Retinal pigment epithelial cell (primary cell): ENCODE data around the gene UCP3.

Source experiments
- DNase-seq: peaks from one replicate; pipeline ENCODE4 v3.0.0-alpha.2; 2010; ENCODE audit warnings: low read depth
- H3K4me3 ChIP-seq: 2 replicates; pipeline ENCODE4 v1.5.1; 2011; ENCODE audit warnings: mild to moderate bottlenecking, low read length, control low read depth, moderate library complexity
- TF ChIP-seq, protein P1 (sequence below): conservative IDR thresholded peaks from 2 replicates; pipeline ENCODE4 v1.5.1; 2011; ENCODE audit warnings: low read depth, low read length, control low read depth, inconsistent platforms

UCP3 gene

DNA sequence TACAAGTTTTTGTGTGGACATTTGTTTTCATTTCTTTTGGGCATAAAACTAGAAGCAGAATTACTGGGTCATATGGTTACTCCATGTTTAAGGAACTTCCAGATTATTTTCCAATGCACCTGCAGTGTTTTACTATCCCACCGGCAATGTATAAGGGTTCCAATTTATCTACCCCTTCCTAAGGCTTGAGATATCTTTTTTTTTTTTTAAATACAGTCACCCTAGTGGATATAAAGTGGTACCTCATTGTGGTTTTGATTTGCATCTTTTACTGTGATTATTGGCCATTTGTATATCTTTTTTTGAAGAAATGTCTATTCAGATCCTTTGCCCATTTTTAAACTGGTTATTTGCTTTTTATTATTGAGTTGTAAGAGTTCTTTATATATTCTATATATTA lies 34.6 kb upstream of the UCP3 start:
- H3K4me3 ChIP-seq, result no peak overlapping the region
- TF ChIP-seq, protein P1, sequence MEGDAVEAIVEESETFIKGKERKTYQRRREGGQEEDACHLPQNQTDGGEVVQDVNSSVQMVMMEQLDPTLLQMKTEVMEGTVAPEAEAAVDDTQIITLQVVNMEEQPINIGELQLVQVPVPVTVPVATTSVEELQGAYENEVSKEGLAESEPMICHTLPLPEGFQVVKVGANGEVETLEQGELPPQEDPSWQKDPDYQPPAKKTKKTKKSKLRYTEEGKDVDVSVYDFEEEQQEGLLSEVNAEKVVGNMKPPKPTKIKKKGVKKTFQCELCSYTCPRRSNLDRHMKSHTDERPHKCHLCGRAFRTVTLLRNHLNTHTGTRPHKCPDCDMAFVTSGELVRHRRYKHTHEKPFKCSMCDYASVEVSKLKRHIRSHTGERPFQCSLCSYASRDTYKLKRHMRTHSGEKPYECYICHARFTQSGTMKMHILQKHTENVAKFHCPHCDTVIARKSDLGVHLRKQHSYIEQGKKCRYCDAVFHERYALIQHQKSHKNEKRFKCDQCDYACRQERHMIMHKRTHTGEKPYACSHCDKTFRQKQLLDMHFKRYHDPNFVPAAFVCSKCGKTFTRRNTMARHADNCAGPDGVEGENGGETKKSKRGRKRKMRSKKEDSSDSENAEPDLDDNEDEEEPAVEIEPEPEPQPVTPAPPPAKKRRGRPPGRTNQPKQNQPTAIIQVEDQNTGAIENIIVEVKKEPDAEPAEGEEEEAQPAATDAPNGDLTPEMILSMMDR, result no peak
- DNase-seq, result no peak

GRCh38 chr11:74037309-74037708 lies 28.4 kb upstream of the UCP3 start:
- no peak for DNase-seq
- TF ChIP-seq, protein P1, result no peak
- no peak overlapping the region for H3K4me3 ChIP-seq

DNA sequence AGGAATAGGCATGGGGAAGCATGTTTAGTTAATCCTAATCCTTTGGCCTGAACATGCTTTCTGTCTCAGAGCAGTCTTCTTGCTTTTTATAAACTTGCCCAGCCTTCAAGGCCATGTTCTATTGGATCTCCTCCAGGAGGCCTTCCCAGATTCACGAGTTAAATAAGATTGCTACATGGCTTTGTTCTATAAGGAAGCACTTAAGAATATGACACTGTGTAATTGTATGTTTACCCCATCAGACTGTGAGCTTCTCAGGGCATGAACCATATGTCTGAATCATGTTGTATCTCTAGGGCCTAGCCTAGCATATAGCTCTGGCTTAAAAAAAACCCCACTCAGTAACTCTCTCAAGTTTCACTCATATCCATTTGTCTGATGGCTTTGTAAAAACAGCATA lies 26.4 kb upstream of the UCP3 start:
- TF ChIP-seq, protein P1, result no peak
- no peak for DNase-seq
- H3K4me3 ChIP-seq, result no peak overlapping the region

GRCh38 chr11:74033046-74033445 lies 24.2 kb upstream of the UCP3 start:
- TF ChIP-seq, protein P1, result no peak
- DNase-seq, result no peak
- H3K4me3 ChIP-seq, result no peak overlapping the region

- TF ChIP-seq, protein P1, result no peak
- no peak for DNase-seq
- H3K4me3 ChIP-seq, result no peak overlapping the region
These were observed 22.1 kb upstream of the UCP3 start for GRCh38 chr11:74030723-74031676.

DNA sequence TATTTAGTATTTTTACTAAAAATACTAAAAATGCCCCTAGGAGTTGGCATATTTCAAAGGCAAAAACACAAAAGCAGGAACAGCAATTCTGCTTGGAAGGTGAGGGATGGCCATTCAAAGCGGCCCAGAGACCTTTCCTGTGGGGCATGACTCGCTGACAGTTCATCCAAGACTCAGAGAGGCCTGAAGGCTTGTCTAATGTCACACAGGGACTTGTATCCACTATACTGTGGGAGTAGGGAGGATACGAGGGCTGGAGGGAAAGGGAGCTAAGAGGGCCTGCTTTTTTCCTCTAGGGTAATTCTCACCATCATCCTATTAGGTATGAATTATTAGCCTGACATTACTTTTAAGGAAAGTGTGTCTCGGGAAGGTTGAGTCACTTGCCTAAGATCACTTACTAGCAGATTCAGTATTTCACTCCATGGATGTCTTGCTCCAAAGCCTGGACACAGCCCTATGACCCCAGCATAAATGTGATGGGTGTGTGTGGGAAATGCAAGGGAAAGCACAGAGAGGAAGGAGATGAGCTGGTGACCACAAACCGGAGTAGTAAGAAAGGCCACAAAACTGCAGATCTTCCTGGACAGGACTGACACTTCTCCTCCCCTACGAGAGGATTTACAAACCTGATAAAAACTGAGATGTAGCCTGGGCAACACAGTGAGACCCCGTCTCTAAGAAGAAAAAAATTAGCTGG lies 16.7 kb upstream of the UCP3 start:
- TF ChIP-seq, protein P1, result no peak
- no peak overlapping the region for H3K4me3 ChIP-seq
- no peak for DNase-seq
